Measurements from ENCODE around the gene DARS1. TPM values are rescaled to one million over a fixed set of nuclear protein-coding genes. Genes with fewer than 3 reads are reported as not detected.
"Not testable (repeated sequence)": the region's sequence is repeated elsewhere in the genome, so short reads cannot be mapped to it uniquely, and the experiment has no call there.

Gene DARS1
- total RNA-seq, 2 experiments from 2014 or later: 174 to 190 TPM

GRCh38 chr2:135876770-135877169 is 108.7 kb downstream of the DARS1 start:
- ChIA-PET CTCF (interaction anchor here (0.6 to 1.8 kb wide), 3 partner anchors 19 to 508 kb away, joined by 3 to 6 read pairs (median 4); no protein-coding TSS in a partner anchor), POLR2A (interaction anchor here (0.5 to 1.8 kb wide), 13 partner anchors 11 to 507 kb away, joined by 3 to 11 read pairs (median 5); partner anchors contain the start of genes DARS1 and ZRANB3)
- peak; percentile 1 for ATAC-seq
- H3K9me3 Mint-ChIP-seq (ENCODE audit: low read depth); H3K27me3 Mint-ChIP-seq; DNase-seq: not testable (repeated sequence)
- Mint-ChIP-seq H3K27ac (peak overlapping the region; percentile 96), H3K4me1 (peaks cover 38% of the 10 kb centered on the region), H3K4me3 (peak overlapping the region; percentile 86), H3K36me3 (ENCODE audit: low read depth) (peaks cover 39% of the 10 kb centered on the region)
- intact Hi-C loops (cut with DNase I, micrococcal nuclease): loop anchor here (1.0 to 5.0 kb wide), 11 partner anchors 72 to 958 kb away; partner anchors contain the start of genes DARS1 (in 2 of the 2), R3HDM1 (in 2 of the 2), ZRANB3 (in 2 of the 2) and CCNT2 (in 1 of the 2)

- intact Hi-C loops (cut with DNase I, micrococcal nuclease): loop anchor here (1.0 to 5.0 kb wide), 11 partner anchors 72 to 957 kb away; partner anchors contain the start of genes DARS1 (in 2 of the 2), R3HDM1 (in 2 of the 2), ZRANB3 (in 2 of the 2) and CCNT2 (in 1 of the 2)
- Mint-ChIP-seq H3K36me3 (ENCODE audit: low read depth) (peaks cover 45% of the 10 kb centered on the region), H3K9me3 (ENCODE audit: low read depth) (no peaks in the 10 kb centered on the region), H3K4me1 (peaks cover 44% of the 10 kb centered on the region), H3K27me3 (no peaks in the 10 kb centered on the region), H3K27ac (peak within 1 kb of the TSS; percentile 96), H3K4me3 (peak within 1 kb of the TSS; percentile 86)
- DNase-seq (peak; percentile 100), ATAC-seq (peak; percentile 88)
- CTCF ChIA-PET: interaction anchor here (0.7 to 1.8 kb wide), 5 partner anchors 20 to 508 kb away, joined by 3 to 6 read pairs (median 4); no protein-coding TSS in a partner anchor
- POLR2A ChIA-PET: interaction anchor here (0.5 to 1.8 kb wide), 15 partner anchors 10 to 508 kb away, joined by 3 to 11 read pairs (median 5); partner anchors contain the start of genes DARS1 and ZRANB3
Observed at GRCh38 chr2:135876066-135876711, 109.2 kb downstream of the DARS1 start, which contains the start of gene MCM6. MCM6 (minus strand) TSS chr2:135876443; CDS start chr2:135876365, 78 bp downstream.

DNA sequence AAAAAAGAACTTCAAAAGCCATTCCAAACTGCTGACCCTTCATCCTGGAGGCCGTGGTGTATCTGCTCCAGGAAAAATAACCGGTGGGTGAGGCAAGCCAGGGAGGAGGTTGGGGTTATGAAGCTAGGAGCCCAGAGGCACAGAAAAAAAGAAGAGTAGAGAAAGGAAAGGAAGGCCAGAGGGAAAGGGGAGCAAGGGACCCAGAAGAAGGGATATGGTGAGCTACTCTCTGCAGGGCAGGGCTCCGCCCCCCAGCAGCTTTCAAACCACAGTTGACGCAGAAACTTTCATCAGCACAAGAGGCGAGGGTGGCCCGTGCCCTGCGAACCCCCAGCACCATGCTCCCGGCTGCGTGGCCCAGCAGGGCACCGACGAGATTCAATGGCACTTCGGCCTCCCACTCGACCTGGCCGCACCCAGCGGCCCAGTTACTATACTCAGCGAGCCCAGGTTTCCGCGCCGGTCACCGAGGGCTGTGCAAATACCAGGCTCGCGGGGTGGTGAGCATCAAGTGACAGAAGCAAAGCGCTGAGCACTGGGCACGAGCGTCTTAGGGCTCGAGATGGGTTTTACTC is 109.8 kb downstream of the DARS1 start:
- Mint-ChIP-seq H3K27me3 (no peaks in the 10 kb centered on the region), H3K27ac (peak overlapping the region; percentile 92), H3K9me3 (ENCODE audit: low read depth) (no peaks in the 10 kb centered on the region), H3K4me1 (peaks cover 50% of the 10 kb centered on the region), H3K36me3 (ENCODE audit: low read depth) (peaks cover 51% of the 10 kb centered on the region), H3K4me3 (peak overlapping the region; percentile 86)
- intact Hi-C loops (cut with DNase I, micrococcal nuclease): loop anchor here (1.0 to 5.0 kb wide), 14 partner anchors 55 to 957 kb away; partner anchors contain the start of genes DARS1 (in 2 of the 2), R3HDM1 (in 2 of the 2), UBXN4 (in 2 of the 2) and ZRANB3 (in 2 of the 2)
- POLR2A ChIA-PET: interaction anchor here (0.6 to 1.8 kb wide), 15 partner anchors 8 to 509 kb away, joined by 3 to 11 read pairs (median 5); partner anchors contain the start of genes DARS1 and ZRANB3
- ATAC-seq (peak; percentile 77), DNase-seq (peak; percentile 87)
- CTCF ChIA-PET: interaction anchor here (0.6 to 1.8 kb wide), 6 partner anchors 20 to 509 kb away, joined by 3 to 6 read pairs (median 4); no protein-coding TSS in a partner anchor

DNA sequence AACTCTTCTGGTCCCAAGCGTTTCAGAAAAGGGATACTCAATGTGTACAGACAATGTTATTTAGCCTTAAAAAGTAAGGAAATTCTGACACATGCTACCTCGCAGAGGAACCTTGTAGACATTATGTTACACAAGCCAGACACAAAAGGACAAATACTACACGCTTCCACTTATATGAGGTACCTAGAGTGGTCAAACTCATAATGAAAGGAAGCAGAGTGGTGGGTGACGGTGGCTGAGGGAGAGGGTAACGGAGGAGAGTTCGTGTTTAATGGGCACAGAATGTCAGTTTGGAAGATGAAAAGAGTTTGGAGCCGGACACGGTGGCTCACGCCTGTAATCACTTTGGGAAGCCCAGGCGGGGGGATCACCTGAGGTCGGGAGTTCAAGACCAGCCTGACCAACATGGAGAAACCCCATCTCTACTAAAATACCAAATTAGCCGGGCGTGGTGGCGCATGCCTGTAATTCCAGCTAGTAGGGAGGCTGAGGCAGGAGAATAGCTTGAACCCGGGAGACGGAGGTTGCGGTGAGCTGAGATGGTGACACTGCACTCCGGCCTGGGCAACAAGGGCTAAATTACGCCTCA is 110.6 kb downstream of the DARS1 start:
- Mint-ChIP-seq H3K4me1 (peaks cover 54% of the 10 kb centered on the region), H3K27me3 (no peaks in the 10 kb centered on the region), H3K36me3 (ENCODE audit: low read depth) (peaks cover 58% of the 10 kb centered on the region), H3K27ac (peak overlapping the region; percentile 92), H3K9me3 (ENCODE audit: low read depth) (no peaks in the 10 kb centered on the region), H3K4me3 (peak overlapping the region; percentile 86)
- no peak for ATAC-seq
- DNase-seq: peak; percentile 33
- intact Hi-C loops (cut with DNase I, micrococcal nuclease): loop anchor here (1.0 to 5.0 kb wide), 5 partner anchors 55 to 508 kb away; partner anchors contain the start of genes R3HDM1 (in 1 of the 2), UBXN4 (in 1 of the 2) and ZRANB3 (in 1 of the 2)
- ChIA-PET POLR2A (interaction anchor here (0.6 to 1.8 kb wide), 12 partner anchors 8 to 509 kb away, joined by 3 to 11 read pairs (median 4); partner anchors contain the start of genes DARS1 and ZRANB3), CTCF (interaction anchor here (0.6 to 1.8 kb wide), 2 partner anchors 103 to 510 kb away, joined by 4 to 6 read pairs; no protein-coding TSS in a partner anchor)

GRCh38 chr2:135870571-135870970 is 114.9 kb downstream of the DARS1 start:
- ATAC-seq (peak; percentile 80), DNase-seq (peak; percentile 38)
- intact Hi-C loops (cut with DNase I, micrococcal nuclease): loop anchor here in 1 of 2 experiments (1.0 kb wide), 1 partner anchor 512 kb away; no protein-coding TSS in a partner anchor
- ChIA-PET CTCF (interaction anchor here (0.9 to 1.0 kb wide), 2 partner anchors 9 to 30 kb away, joined by 3 read pairs; no protein-coding TSS in a partner anchor), POLR2A (interaction anchor here (1.0 kb wide), 1 partner anchor 512 kb away, joined by 4 read pairs; no protein-coding TSS in a partner anchor)
- H3K27me3 Mint-ChIP-seq: no peaks in the 10 kb centered on the region
- H3K36me3 Mint-ChIP-seq (ENCODE audit: low read depth): peaks cover 94% of the 10 kb centered on the region
- H3K9me3 Mint-ChIP-seq (ENCODE audit: low read depth): no peaks in the 10 kb centered on the region
- peak overlapping the region; percentile 40 for H3K27ac Mint-ChIP-seq
- no peak overlapping the region for H3K4me3 Mint-ChIP-seq
- peaks cover 56% of the 10 kb centered on the region for H3K4me1 Mint-ChIP-seq

DNA sequence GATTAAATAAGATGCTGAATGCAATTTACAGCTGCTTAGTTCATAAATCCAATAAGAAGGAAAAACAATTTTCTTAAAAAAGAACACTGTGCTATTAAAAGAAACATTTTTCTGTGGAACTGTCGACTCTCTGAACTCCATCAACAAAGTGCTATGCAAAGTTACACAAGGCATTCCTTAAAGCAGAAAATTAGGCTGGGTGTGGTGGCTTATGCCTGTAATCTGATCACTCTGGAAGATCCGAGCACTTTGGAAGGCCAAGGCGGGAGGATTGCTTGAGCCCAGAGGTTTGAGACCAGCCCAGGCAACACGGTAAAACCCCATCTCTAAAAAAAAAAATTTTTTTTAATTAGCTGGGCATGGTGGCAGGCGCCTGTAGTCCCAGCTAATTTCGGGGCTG is 122.2 kb downstream of the DARS1 start:
- DNase-seq: no peak
- Mint-ChIP-seq H3K9me3 (ENCODE audit: low read depth) (no peaks in the 10 kb centered on the region), H3K4me1 (peaks cover 12% of the 10 kb centered on the region), H3K27ac (no peak overlapping the region), H3K36me3 (ENCODE audit: low read depth) (peaks cover 77% of the 10 kb centered on the region), H3K27me3 (no peaks in the 10 kb centered on the region), H3K4me3 (no peak overlapping the region)
- ATAC-seq: no peak
- intact Hi-C loops (cut with DNase I, micrococcal nuclease): no loop called here
- CTCF ChIA-PET: interaction anchor here (1.0 to 1.8 kb wide), 2 partner anchors 47 to 66 kb away, joined by 4 to 5 read pairs; no protein-coding TSS in a partner anchor
- POLR2A ChIA-PET: interaction anchor here (0.7 kb wide), 1 partner anchor 9 kb away, joined by 4 read pairs; no protein-coding TSS in a partner anchor

DNA sequence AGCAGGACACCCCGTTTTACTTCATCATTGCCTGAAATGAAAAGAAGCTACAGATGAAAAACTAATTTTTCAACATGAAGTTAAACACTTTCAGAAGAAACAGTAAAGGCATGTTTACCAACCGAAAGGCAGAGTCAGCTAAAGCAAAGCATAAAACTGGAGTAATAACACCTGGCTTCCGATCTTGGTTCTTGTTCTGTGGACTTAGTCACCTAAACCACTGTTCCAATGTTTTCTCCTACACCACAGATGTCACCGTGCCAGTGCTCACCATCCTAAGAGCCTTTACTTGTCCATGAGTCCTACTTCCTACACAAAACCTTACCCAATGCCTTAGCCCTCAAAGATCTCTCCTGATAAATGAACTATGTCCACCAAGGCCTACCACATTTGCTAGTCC is 122.7 kb downstream of the DARS1 start:
- intact Hi-C loops (cut with DNase I, micrococcal nuclease): no loop called here
- POLR2A ChIA-PET: no interaction called here
- Mint-ChIP-seq H3K36me3 (ENCODE audit: low read depth) (peaks cover 78% of the 10 kb centered on the region), H3K27me3 (no peaks in the 10 kb centered on the region), H3K4me3 (no peak overlapping the region), H3K9me3 (ENCODE audit: low read depth) (no peaks in the 10 kb centered on the region), H3K4me1 (peaks cover 8% of the 10 kb centered on the region), H3K27ac (no peak overlapping the region)
- CTCF ChIA-PET: interaction anchor here (1.0 to 1.8 kb wide), 2 partner anchors 47 to 66 kb away, joined by 4 to 5 read pairs; no protein-coding TSS in a partner anchor
- DNase-seq: no peak
- no peak for ATAC-seq

Other genes with a start within 250 kb of the DARS1 start
- gene UBXN4, start 243.8 kb downstream of the DARS1 start, total RNA-seq: 100 to 1,000 TPM in 1 of 2 experiments, 10 to 100 TPM in 1; 97.0 to 104 TPM
- gene LCT, start 148.4 kb downstream of the DARS1 start, total RNA-seq: under 1 TPM; 0.16 TPM
- 100 to 1,000 TPM; 228 to 276 TPM for gene MCM6, start 109.2 kb downstream of the DARS1 start, total RNA-seq
- 10 to 100 TPM; 75.4 to 89.3 TPM for gene CXCR4, start 132.5 kb upstream of the DARS1 start, total RNA-seq